Hematopoietic multipotent progenitor cell (in vitro differentiated cells): ENCODE measurements around the gene MAEL. TPM values are rescaled to one million over a fixed set of nuclear protein-coding genes. Genes with fewer than 3 reads are reported as not detected.
A peak's percentile ranks its signal among the peaks of the same experiment; 100 is the strongest.

Experiments
- DNase-seq, 3 donors: peaks; one replicate each; pipeline ENCODE4 v3.0.0-alpha.2; 2011 to 2015; ENCODE audit warnings: low read depth in 2 of 3, low spot score in 2 of 3
- total RNA-seq: library from RNA; depleted of rRNA; stranded (reverse); fragments of >200 nt; gene quantifications from one replicate; pipeline ENCODE4 v1.2.3, GENCODE V29; 2012

MAEL gene
- total RNA-seq = not detected

GRCh38 chr1:166988974-166989515 is at the start of gene MAEL:
Gene MAEL (plus strand): TSS chr1:166989280. CDS start chr1:166989353, 73 bp downstream.
- no peak for DNase-seq

GRCh38 chr1:166939741-166940375 is 49.2 kb upstream of the MAEL start:
- no peak for DNase-seq

GRCh38 chr1:166944186-166944967 is 44.7 kb upstream of the MAEL start:
- peak in 2 of 3 donors; percentile 39 to 72 for DNase-seq

GRCh38 chr1:166947398-166948043 is 41.6 kb upstream of the MAEL start:
- peak in 2 of 3 donors; percentile 43 to 45 for DNase-seq

GRCh38 chr1:166948856-166949350 is 40.2 kb upstream of the MAEL start:
- no peak for DNase-seq

GRCh38 chr1:166950156-166950555 is 38.9 kb upstream of the MAEL start:
- no peak for DNase-seq

- DNase-seq = no peak
Measured at GRCh38 chr1:166951050-166951449, 38.0 kb upstream of the MAEL start.

GRCh38 chr1:166952002-166952746 is 36.9 kb upstream of the MAEL start:
- DNase-seq = no peak

- DNase-seq = no peak
Measured at GRCh38 chr1:166953491-166953890, 35.6 kb upstream of the MAEL start.

- no peak for DNase-seq
Measured at GRCh38 chr1:166956057-166956850, 32.8 kb upstream of the MAEL start.

- DNase-seq = no peak
Measured at GRCh38 chr1:166956872-166957271, 32.2 kb upstream of the MAEL start.

- no peak for DNase-seq
Measured at GRCh38 chr1:166960858-166961474, 28.1 kb upstream of the MAEL start.

- peak in 1 of 3 donors; percentile 29 for DNase-seq
Measured at GRCh38 chr1:166969074-166969677, 19.9 kb upstream of the MAEL start.

GRCh38 chr1:166971252-166971651 is 17.8 kb upstream of the MAEL start:
- DNase-seq = no peak

GRCh38 chr1:166972193-166972592 is 16.9 kb upstream of the MAEL start:
- DNase-seq = no peak

GRCh38 chr1:166972826-166973225 is 16.3 kb upstream of the MAEL start:
- DNase-seq = no peak

- DNase-seq = peak in 2 of 3 donors; percentile 20 to 24
Measured at GRCh38 chr1:166974647-166975345, 14.3 kb upstream of the MAEL start.
